SKM-1 (cell line): Measurements from ENCODE around the gene SECISBP2L.

Experiments used
- DNase-seq: peaks from one replicate; lab custom pipeline; 2025; ENCODE audit not compliant: unreplicated experiment; lab: John Stamatoyannopoulos, UW

Gene SECISBP2L

GRCh38 chr15:49060710-49061495 lies 14.7 kb upstream of the SECISBP2L start:
- no peak for DNase-seq

- no peak for DNase-seq
Observed at GRCh38 chr15:49059491-49059890, 13.2 kb upstream of the SECISBP2L start.

DNA sequence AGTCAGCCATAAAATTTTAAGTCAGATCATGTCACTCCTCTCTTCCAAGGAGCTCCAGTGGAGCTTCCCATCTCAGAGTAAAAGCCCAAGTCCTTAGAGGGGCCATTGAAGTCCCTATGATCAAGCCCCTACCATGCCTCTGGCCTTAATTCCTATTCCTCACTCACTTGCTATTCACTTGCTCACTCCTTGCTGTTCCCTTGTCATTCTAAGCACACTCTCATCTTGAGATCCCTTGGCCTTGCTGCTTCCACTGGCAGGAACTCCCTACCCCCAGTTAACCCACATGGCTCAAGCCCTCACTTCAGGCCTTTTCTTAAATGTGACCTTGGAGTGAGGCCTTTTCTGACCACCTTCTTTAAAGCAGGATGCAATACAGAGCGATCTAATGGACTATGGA lies 12.3 kb upstream of the SECISBP2L start:
- DNase-seq: no peak

DNA sequence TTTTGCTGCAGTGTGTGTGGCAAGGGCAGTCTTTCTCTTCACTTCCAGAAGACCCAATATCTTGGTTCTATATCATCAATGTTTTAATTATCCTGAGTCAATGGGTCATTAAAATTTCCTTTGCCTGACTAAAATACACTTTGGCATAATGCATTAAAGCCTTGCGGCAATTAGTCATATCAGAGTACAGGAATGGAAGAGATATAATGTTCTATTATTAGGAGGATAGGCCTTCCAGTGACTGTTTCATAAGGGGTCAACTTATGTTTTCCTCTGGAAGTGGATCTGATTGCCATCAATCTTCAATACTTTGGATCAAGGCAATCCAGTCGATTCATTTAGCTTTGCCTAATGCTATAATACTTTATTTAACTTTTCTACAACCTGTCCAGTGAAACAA lies 9.4 kb upstream of the SECISBP2L start:
- no peak for DNase-seq

DNA sequence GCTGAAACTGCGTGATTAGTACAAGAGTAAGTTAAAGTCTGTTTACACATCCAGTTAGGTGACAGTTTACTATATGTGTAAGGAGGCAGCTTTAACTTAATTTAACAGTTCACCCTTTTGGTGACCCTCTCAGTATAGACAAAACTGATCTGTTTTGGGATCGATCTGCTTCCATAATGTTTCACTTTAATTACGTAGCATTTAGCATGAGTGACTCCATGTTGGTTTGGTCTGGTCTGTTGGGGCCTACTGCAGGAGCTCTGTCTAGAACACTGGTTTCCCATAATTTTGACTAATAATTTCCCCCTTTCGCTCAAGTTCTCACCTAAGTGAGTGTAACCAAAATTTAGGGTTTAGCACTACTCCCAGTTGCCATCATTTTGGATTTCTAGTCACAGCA lies 6.4 kb upstream of the SECISBP2L start:
- no peak for DNase-seq

DNA sequence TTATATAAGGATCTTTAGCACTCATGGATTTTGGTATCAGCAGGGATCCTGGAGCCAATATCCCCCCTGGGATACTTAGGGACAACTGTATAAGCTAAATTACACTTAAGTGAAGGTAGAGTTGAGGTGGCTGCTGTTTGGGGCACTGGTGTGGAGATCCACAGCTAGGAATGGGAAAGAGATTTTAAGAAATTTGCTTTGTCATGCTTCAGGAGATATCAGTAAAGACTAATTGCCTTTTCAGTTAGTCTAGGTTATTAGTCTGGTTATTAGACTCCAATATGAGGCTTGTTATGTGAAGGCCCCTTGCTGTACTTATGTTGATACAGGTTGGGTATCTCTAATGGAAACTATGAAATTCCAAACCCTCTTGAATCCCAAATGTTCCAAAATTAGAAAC lies 1.2 kb upstream of the SECISBP2L start:
- no peak for DNase-seq

DNA sequence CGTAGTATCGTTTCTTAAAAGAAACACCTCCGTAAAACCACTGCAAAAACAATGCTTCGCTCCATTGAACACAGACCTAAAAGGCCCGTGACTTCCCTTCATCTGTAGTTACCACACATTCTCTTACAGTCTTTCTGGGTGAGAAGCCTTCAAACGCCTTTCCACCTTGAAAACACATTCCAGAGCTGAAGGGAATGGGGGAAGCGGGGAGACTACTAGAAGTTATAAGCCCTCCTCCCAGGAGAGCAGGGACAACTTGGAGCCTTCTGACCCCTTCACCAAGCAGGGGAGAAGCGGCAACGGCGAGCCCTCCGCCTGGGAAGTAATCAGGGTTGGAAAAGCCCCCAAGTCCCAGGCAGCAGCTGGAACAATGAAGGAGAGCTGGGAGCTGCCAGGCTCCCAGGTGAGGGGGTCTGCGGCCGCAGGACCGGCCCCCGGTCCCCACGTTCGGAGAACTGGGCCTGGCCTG lies 461 bp downstream of the SECISBP2L start:
- peak; percentile 7 for DNase-seq

DNA sequence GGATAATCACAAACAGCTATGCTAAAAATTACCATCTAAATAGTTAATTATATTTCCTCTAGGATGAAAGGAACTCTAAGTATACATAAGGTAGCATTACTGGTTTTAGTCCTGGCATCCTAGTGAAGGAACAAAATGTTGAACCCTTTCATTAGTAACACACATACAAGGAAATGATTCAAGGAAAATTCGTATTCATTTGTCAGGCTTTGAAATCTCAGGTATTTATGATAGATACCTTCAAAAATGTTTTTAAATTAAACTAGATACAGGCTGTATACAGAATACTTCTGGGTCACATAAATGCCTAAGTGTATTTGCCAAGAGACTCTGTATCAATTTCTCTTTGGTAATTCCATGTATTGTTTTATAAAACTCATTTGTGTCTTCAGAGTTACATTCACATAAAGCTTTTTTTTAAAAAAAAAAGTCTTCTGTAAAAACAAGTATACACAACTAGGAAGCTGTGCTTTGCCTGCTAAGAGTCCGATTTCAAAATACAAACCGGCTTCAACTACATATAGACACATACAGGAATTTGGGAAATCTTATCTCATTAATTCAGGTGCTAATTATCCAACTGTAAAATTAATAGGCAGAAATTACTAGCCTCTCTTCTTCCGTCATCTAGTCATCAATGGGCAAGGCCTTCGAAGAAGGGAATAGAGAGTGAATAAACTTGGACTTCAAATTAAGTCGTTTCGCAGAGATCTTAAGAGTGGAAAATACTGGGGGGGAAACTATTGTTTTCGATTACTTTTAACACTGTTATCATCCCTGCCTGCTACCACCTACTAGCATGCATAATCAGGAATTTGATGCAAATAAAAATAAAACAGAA lies 1.3 kb downstream of the SECISBP2L start:
- DNase-seq: no peak

DNA sequence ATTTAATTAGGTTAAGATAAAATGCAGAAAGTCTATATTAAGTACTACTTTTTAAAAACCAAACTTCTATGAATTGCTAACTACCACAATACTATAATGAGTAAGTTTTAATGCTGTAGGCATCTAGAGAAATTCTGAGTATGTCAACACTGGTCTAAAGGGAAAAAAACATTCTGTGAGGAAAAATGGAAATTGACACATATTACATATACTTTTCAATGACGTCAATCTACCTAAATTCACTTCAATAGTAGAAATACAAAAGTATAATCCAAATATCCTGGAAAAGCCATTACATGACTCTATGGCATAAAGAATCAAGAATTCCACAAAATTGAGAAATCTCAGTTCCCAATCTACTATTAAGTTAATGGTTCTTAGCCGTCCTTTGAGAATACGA lies 2.2 kb downstream of the SECISBP2L start:
- no peak for DNase-seq

- no peak for DNase-seq
Observed at GRCh38 chr15:49042165-49042564, 4.1 kb downstream of the SECISBP2L start.

- no peak for DNase-seq
Observed at GRCh38 chr15:49041426-49041825, 4.8 kb downstream of the SECISBP2L start.

- no peak for DNase-seq
Observed at GRCh38 chr15:49040151-49040550, 6.1 kb downstream of the SECISBP2L start.

DNA sequence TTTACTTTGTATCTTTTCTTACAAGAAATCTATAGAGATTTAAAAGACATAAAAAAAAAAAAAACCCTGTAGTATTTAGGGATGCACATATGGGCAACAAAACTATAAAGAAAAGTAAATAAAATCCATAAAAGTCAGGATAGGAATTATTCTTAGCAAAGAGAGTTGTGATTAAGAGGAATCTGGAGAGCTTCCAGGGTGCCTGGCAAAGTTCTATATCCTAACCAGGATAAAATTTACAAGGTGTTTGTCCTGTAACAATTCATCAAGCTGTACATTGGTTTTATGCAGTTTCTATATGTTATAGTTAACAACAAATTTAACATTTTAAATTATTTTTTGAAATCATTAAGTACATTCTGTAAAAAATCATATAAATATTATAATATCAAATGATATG lies 7.9 kb downstream of the SECISBP2L start:
- no peak for DNase-seq

- DNase-seq: no peak
Observed at GRCh38 chr15:49037546-49037940, 8.7 kb downstream of the SECISBP2L start.

- DNase-seq: no peak
Observed at GRCh38 chr15:49036650-49037545, 9.3 kb downstream of the SECISBP2L start.

DNA sequence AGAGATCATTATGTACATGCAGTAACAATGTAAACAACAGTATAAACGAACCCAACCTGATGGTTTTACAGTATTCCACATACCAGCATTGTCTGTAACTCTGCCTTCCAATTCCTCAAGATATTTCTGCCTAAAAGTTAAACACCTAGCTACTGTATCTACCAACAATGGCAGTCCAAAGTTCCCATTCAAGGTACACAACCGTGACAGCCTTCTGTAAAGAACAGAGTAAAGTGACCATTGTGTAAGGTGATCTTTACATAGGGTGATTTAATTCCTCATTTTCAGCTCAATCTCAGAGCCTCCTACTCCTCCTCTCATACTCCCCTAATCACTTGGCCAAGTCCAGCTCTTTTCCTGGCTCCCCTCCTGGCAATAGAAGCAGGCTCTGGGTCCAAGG lies 10.4 kb downstream of the SECISBP2L start:
- no peak for DNase-seq

DNA sequence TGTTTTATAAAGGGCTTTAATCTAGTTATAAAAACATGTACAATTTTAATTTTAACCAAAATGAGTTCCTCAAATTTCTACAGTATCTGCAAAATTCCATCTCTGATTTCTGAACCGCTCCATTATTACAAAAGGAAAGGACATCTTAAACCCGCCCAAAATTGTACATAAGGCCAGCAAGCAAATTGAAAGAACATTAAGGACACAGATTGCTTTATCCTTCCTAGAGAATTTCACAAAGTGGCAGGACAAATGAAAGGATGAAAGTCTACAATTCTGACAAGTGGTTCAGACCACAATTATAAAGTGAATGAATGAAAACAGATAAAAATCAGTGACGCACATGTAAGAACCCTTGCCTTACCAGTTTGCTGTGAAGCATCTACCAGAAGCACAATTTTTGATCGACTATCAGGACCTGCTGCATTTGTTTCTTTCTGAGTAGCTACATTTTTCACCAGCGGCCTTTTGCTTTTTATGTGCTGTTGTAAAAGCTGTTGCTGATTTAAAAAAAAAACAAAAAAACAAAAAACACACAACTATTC lies 13.6 kb downstream of the SECISBP2L start:
- no peak for DNase-seq

DNA sequence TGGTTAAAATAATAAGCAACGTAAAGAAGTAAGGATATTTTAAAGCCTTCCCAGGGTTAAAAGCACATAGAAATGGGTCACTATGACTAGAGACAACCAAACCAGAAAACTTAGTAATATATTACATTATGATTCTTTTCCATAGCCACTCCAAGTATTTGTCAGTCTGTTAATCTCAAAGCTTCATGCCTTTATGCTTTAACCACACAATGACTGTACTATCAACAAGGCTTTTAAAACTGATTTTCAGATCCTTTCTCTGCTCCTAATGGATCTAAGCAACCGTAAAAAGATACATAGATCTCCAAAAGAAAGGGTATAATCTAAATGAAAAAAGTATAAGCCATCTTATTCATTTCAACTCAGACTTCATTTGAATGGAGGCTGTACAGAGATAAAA lies 14.4 kb downstream of the SECISBP2L start:
- no peak for DNase-seq

- DNase-seq: no peak
Observed at GRCh38 chr15:49026700-49027099, 19.5 kb downstream of the SECISBP2L start.

DNA sequence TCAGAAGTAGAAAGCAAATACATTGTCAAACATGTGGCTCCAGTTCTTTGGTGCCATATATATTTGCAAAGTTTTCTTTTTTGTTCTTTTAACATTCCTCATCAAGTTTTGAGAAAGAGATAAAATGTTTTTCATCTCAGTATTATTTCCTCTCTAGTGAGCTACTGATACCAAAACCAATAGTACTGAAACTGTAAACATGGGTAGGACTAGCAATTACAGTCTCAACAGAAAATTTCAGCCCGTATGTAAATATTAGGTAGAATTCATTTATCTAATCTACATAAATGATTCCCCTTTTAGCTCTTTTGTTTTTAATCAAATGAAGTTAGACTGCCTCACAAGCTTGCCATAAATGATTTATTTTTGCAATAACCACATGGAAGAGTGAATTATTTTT lies 21.4 kb downstream of the SECISBP2L start:
- DNase-seq: no peak

DNA sequence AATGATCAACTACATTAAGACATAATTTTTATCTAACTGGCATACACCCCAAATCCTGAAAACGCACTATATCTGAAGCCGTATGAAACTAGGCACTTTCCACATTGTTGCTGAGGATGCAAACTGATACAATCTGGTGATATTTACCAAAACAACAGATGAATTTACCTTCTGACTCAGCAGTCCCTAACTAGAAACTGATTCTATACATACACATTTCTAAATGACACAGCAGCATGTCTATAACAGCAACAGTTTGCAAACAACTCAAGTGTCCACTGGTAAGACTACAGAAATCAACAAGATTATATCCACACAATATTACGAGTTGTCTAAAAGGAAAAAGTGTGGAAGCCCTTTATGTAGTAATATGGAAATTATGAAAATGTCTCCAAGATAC lies 22.9 kb downstream of the SECISBP2L start:
- DNase-seq: no peak
